HEK293 (cell line): ENCODE measurements around the gene THRSP.

Experiments
- TF ChIP-seq, protein P1 (sequence below): fragments of 450-650 bp; formaldehyde crosslinking; optimal IDR thresholded peaks from 2 replicates; pipeline ENCODE3; 2016; ENCODE audit warnings: missing biosample characterization, mild to moderate bottlenecking, missing genetic modification characterization
- TF ChIP-seq, protein P2 (sequence below): sonication (generic); formaldehyde crosslinking; IDR thresholded peaks from 2 replicates; pipeline ENCODE4 v1.8.1; 2022; ENCODE audit warnings: mild to moderate bottlenecking, moderate library complexity, missing genetic modification reagents

- TF ChIP-seq, protein P1, sequence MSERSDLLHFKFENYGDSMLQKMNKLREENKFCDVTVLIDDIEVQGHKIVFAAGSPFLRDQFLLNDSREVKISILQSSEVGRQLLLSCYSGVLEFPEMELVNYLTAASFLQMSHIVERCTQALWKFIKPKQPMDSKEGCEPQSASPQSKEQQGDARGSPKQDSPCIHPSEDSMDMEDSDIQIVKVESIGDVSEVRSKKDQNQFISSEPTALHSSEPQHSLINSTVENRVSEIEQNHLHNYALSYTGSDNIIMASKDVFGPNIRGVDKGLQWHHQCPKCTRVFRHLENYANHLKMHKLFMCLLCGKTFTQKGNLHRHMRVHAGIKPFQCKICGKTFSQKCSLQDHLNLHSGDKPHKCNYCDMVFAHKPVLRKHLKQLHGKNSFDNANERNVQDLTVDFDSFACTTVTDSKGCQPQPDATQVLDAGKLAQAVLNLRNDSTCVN (tag by site-specific recombination): no peak
- TF ChIP-seq, protein P2, sequence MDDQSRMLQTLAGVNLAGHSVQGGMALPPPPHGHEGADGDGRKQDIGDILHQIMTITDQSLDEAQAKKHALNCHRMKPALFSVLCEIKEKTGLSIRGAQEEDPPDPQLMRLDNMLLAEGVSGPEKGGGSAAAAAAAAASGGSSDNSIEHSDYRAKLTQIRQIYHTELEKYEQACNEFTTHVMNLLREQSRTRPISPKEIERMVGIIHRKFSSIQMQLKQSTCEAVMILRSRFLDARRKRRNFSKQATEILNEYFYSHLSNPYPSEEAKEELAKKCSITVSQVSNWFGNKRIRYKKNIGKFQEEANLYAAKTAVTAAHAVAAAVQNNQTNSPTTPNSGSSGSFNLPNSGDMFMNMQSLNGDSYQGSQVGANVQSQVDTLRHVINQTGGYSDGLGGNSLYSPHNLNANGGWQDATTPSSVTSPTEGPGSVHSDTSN (CRISPR knock-in tag): no peak
These were observed 990 bp upstream of the THRSP start for GRCh38 chr11:78062671-78063070.
